Esophagus muscularis mucosa (tissue), 4 donors: ENCODE data around the gene VPS18. TPM values are rescaled to one million over a fixed set of nuclear protein-coding genes. Genes with fewer than 3 reads are reported as not detected.

Source experiments
- DNase-seq: peaks from one replicate; pipeline ENCODE4 v3.0.0-alpha.2; 2017; ENCODE audit errors: extremely low spot score
- H3K27ac ChIP-seq, 4 donors: fragments of 200-600 bp; sonication (generic); replicated peaks in 1 of 4; 1 replicate in 3 of 4; 2 replicates in 1 of 4; pipeline ENCODE4 v1.5.1; 2016 to 2019; ENCODE audit warnings: mild to moderate bottlenecking in 1 of 4
- H3K27me3 ChIP-seq, 4 donors: fragments of 200-600 bp; sonication (generic); one replicate each; pipeline versions ENCODE4 v1.5.1 to v1.6.0; 2016 to 2019
- H3K36me3 ChIP-seq, 4 donors: fragments of 200-600 bp; sonication (generic); one replicate each; pipeline ENCODE4 v1.5.1; 2016 to 2019
- H3K4me1 ChIP-seq, 4 donors: fragments of 200-600 bp; sonication (generic); one replicate each; pipeline ENCODE4 v1.5.1; 2016 to 2019
- H3K4me3 ChIP-seq, 4 donors: fragments of 200-600 bp; sonication (generic); 1 replicate in 2 of 4; 2 replicates in 2 of 4; pipeline ENCODE4 v1.5.1; 2016 to 2019; ENCODE audit warnings: mild to moderate bottlenecking in 4 of 4, moderate library complexity in 1 of 4
- H3K9me3 ChIP-seq, 4 donors: fragments of 200-600 bp; sonication (generic); 1 replicate in 3 of 4; 2 replicates in 1 of 4; pipeline ENCODE4 v1.5.1; 2016 to 2019
- EP300 ChIP-seq: sonication (generic); formaldehyde crosslinking; IDR thresholded peaks from one replicate; pipeline ENCODE4 v1.6.1; 2017; ENCODE audit warnings: antibody characterized with exemption
- POLR2A ChIP-seq: fragments of 450-650 bp; IDR thresholded peaks from one replicate; pipeline ENCODE4 v1.6.1; 2017; ENCODE audit warnings: antibody characterized with exemption, moderate library complexity, mild to moderate bottlenecking, low read depth
- POLR2AphosphoS5 ChIP-seq, 2 donors: sonication (generic); formaldehyde crosslinking; IDR thresholded peaks; one replicate each; pipeline ENCODE4 v1.6.1; 2017; ENCODE audit warnings: antibody characterized with exemption in 2 of 2
- WGBS: methylation state at CpG from one replicate; pipeline ENCODE4 v1.1.5; 2018; 5-methylcytosine and 5-hydroxymethylcytosine counted together
- intact Hi-C: fragments of 100-400 bp; cut with DNase I; formaldehyde crosslinking; loops from one replicate; pipeline ENCODE4 v1.15.1; 2023
- total RNA-seq, 4 donors: library from RNA; depleted of rRNA; stranded (reverse); fragments of >200 nt; gene quantifications; one replicate each; pipeline versions ENCODE4 v1.1.0 to v1.2.1, GENCODE V29; 2016
- TF ChIP-seq, protein P1 (sequence below), 3 experiments: fragments of 200-600 bp in 2 of 3; fragments of 450-650 bp in 1 of 3; sonication (generic) in 2 of 3; IDR thresholded peaks; one replicate each; pipeline ENCODE4 v1.5.1; 2017 to 2019; ENCODE audit warnings: antibody characterized with exemption in 3 of 3, mild to moderate bottlenecking in 2 of 3, moderate library complexity in 1 of 3

Gene VPS18
- total RNA-seq, 4 donors from 2014 or later, result 28.7 to 36.6 (median 32.2) TPM

- DNase-seq, result no peak
- intact Hi-C loops, result no loop called here
- H3K27me3 ChIP-seq, result peaks cover 0 to 38% (median 29%) of the 10 kb centered on the region in 4 donors
- no peaks in the 10 kb centered on the region for H3K9me3 ChIP-seq
- H3K36me3 ChIP-seq, result no peaks in the 10 kb centered on the region
- H3K4me1 ChIP-seq, result peaks cover 33 to 38% (median 33%) of the 10 kb centered on the region in 4 donors
- H3K27ac ChIP-seq, result no peak overlapping the region
- TF ChIP-seq EP300 (no peak), POLR2A (no peak), POLR2AphosphoS5 (IDR thresholded peaks at IDR 0.05) (no peak)
- TF ChIP-seq, protein P1, sequence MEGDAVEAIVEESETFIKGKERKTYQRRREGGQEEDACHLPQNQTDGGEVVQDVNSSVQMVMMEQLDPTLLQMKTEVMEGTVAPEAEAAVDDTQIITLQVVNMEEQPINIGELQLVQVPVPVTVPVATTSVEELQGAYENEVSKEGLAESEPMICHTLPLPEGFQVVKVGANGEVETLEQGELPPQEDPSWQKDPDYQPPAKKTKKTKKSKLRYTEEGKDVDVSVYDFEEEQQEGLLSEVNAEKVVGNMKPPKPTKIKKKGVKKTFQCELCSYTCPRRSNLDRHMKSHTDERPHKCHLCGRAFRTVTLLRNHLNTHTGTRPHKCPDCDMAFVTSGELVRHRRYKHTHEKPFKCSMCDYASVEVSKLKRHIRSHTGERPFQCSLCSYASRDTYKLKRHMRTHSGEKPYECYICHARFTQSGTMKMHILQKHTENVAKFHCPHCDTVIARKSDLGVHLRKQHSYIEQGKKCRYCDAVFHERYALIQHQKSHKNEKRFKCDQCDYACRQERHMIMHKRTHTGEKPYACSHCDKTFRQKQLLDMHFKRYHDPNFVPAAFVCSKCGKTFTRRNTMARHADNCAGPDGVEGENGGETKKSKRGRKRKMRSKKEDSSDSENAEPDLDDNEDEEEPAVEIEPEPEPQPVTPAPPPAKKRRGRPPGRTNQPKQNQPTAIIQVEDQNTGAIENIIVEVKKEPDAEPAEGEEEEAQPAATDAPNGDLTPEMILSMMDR (IDR thresholded peaks at IDR 0.05), result no peak
- WGBS, result 94% methylated on average over 7 of the region's 9 CpGs
- no peak overlapping the region for H3K4me3 ChIP-seq
These were observed 29.3 kb downstream of the VPS18 start for GRCh38 chr15:40923551-40923950.

- intact Hi-C loops, result no loop called here
- no peak for DNase-seq
- no peaks in the 10 kb centered on the region for H3K9me3 ChIP-seq
- peak overlapping the region in 2 of 4 donors; percentile 31 for H3K4me3 ChIP-seq
- H3K4me1 ChIP-seq, result peaks cover 45 to 52% (median 50%) of the 10 kb centered on the region in 4 donors
- TF ChIP-seq POLR2A (no peak), EP300 (no peak), POLR2AphosphoS5 (IDR thresholded peaks at IDR 0.05) (no peak)
- TF ChIP-seq, protein P1 (IDR thresholded peaks at IDR 0.05), result no peak
- H3K27ac ChIP-seq, result no peak overlapping the region
- 28% methylated on average over 21 of the region's 30 CpGs for WGBS
- no peaks in the 10 kb centered on the region for H3K36me3 ChIP-seq
- H3K27me3 ChIP-seq, result peaks cover 0 to 58% (median 44%) of the 10 kb centered on the region in 4 donors
These were observed 31.2 kb downstream of the VPS18 start for GRCh38 chr15:40925495-40925862.

DNA sequence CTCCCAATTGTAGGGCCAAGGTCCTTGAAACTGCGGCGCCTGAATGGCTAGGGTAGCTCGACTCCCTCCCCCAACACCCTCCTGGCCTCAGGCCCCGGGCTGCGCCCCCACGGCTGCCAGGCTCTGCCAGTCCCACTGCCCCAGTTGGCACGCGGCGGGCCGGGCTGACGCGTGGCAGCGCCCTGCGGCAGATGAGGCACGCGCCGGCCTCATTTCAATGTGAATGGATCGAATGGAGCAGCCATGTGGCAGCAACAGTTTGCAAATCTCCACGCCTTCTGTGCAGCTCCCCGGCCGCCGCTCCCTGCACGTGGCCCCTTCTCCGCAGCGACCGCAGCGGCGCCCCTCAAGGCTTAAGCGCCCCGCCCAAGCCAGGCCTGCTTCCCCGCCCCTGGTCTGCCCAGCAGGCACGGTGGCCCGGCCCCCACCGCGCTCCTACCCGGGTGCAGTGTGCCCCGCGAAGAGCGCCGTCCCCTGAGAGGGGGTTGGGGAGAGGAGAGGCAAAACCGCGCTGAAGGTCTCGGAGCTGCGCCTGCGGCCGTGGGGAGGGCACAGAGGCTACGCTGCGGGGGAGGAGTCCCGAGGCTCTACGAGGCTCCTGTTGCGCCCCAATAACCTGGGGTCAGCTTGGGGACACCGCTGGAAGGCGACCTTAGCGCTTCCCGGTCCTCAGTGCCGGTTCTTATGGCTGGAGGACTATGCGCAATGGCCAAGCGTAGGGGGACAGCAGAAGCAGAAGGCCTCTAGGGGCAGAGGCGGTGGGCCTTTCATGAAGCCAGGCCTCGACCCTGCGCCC, 31.8 kb downstream of the VPS18 start:
- peak overlapping the region; percentile 31 to 43 (median 31) for H3K4me3 ChIP-seq
- H3K27me3 ChIP-seq, result peaks cover 0 to 64% (median 50%) of the 10 kb centered on the region in 4 donors
- 10% methylated on average over 26 of the region's 61 CpGs for WGBS
- DNase-seq, result no peak
- TF ChIP-seq, protein P1 (IDR thresholded peaks at IDR 0.05), result no peak
- TF ChIP-seq POLR2A, result no peak
- no peaks in the 10 kb centered on the region for H3K9me3 ChIP-seq
- intact Hi-C loops, result no loop called here
- no peak overlapping the region for H3K27ac ChIP-seq
- no peaks in the 10 kb centered on the region for H3K36me3 ChIP-seq
- peaks cover 51 to 58% (median 56%) of the 10 kb centered on the region in 4 donors for H3K4me1 ChIP-seq

DNA sequence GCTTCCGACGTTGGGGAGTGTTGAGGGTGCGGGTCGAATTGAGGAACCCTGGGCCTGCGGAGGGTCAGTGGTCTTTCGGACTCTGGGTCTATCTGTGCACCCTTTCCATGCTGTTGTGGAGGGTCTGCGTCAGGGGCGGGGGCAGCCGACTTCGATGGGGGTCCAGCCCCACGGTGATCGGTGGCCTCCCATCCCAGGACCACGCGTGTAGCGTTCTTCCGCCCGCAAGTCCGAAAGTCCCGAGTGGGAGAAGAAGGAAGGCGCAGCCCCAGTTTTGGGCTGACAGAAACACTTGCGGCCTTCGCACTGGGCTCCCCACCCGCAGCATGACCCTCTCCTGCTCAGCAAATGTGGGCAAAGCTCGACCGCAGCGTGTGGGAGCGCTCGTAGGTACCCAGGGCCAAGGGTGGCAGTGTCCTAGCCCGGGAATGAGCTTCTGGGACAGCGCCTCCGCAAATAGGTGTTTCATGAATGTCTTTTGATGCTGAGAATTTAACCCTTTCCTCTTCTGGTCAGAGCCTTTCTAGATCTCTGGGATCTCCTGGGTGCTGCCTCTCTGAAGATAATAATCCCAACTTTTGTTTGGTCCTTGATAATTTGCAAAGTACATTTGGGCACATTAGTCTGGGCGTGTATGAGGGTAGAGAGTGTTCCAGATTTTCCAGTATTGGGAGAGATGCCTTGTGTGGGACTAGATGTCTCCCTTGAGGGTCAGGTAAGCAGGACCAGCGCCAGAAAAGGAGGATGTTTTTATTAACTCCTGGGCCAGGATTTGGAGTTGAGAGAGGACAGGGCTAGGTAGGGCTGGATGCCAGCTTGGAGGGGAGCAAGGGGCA, 32.6 kb downstream of the VPS18 start:
- 60% methylated on average over 24 of the region's 33 CpGs for WGBS

More for the DNA sequence above, 32.6 kb downstream of the VPS18 start:
- H3K27ac ChIP-seq, result no peak overlapping the region
- H3K4me3 ChIP-seq, result peak overlapping the region; percentile 31 to 58 (median 58)
- peaks cover 0 to 72% (median 57%) of the 10 kb centered on the region in 4 donors for H3K27me3 ChIP-seq
- intact Hi-C loops, result no loop called here
- H3K4me1 ChIP-seq, result peaks cover 55 to 66% (median 60%) of the 10 kb centered on the region in 4 donors
- H3K36me3 ChIP-seq, result peaks cover 0 to under 1% (median 0%) of the 10 kb centered on the region in 4 donors
- no peak for TF ChIP-seq POLR2AphosphoS5 (IDR thresholded peaks at IDR 0.05)
- no peak for TF ChIP-seq POLR2A
- TF ChIP-seq, protein P1 (IDR thresholded peaks at IDR 0.05), result no peak
- TF ChIP-seq EP300, result no peak
- H3K9me3 ChIP-seq, result no peaks in the 10 kb centered on the region
- no peak for DNase-seq
